Hepatocyte (in vitro differentiated cells): Measurements from ENCODE around the gene MAP3K4.

ENCODE experiments used
- CTCF ChIP-seq: fragments of 200-600 bp; sonication (generic); IDR thresholded peaks from 2 replicates; pipeline ENCODE4 v1.5.1; 2016; ENCODE audit warnings: antibody characterized with exemption, mild to moderate bottlenecking; ENCODE audit not compliant: poor library complexity
- EZH2 ChIP-seq: fragments of 200-600 bp; sonication (generic); IDR thresholded peaks from 2 replicates; pipeline ENCODE4 v1.6.1; 2016; ENCODE audit warnings: antibody characterized with exemption, mild to moderate bottlenecking, borderline replicate concordance

GRCh38 chr6:161108916-161109315 is 117.3 kb downstream of the MAP3K4 start:
- no peak for TF ChIP-seq EZH2
- TF ChIP-seq CTCF, result no peak
